WTC11 (cell line): ENCODE results near the gene DARS2.
A peak's percentile ranks its signal among the peaks of the same experiment; 100 is the strongest.

Source experiments
- ATF3 ChIP-seq: sonication (generic); formaldehyde crosslinking; conservative IDR thresholded peaks from 2 replicates; pipeline ENCODE4 v1.8.1; 2022; ENCODE audit warnings: mild to moderate bottlenecking, missing genetic modification reagents
- CREB1 ChIP-seq: sonication (generic); formaldehyde crosslinking; IDR thresholded peaks from 2 replicates; pipeline ENCODE4 v1.8.0; 2023; ENCODE audit warnings: mild to moderate bottlenecking, missing genetic modification reagents
- CTCF ChIP-seq: fragments of 200-600 bp; IDR thresholded peaks from 2 replicates; pipeline ENCODE4 v1.8.0; 2022; ENCODE audit warnings: antibody characterized with exemption
- ELF4 ChIP-seq: sonication (generic); formaldehyde crosslinking; IDR thresholded peaks from 2 replicates; pipeline ENCODE4 v1.8.1; 2022; ENCODE audit warnings: low read depth, mild to moderate bottlenecking, moderate library complexity, missing genetic modification reagents
- EMX1 ChIP-seq: fragments of 250-450 bp; sonication (Bioruptor Pico); IDR thresholded peaks from 2 replicates; pipeline ENCODE4 v1.8.0; 2021; ENCODE audit warnings: mild to moderate bottlenecking
- FOXP4 ChIP-seq: sonication (generic); formaldehyde crosslinking; IDR thresholded peaks from 2 replicates; pipeline ENCODE4 v1.8.0; 2022; ENCODE audit warnings: mild to moderate bottlenecking, missing genetic modification reagents
- MAX ChIP-seq: sonication (generic); formaldehyde crosslinking; IDR thresholded peaks from 2 replicates; pipeline ENCODE4 v1.8.0; 2022; ENCODE audit warnings: mild to moderate bottlenecking, missing genetic modification reagents
- NFYB ChIP-seq: sonication (generic); formaldehyde crosslinking; conservative IDR thresholded peaks from 2 replicates; pipeline ENCODE4 v1.8.0; 2022; ENCODE audit warnings: low read depth, missing genetic modification reagents
- PRDM15 ChIP-seq: sonication (generic); formaldehyde crosslinking; IDR thresholded peaks from 2 replicates; pipeline ENCODE4 v1.8.0; 2022; ENCODE audit warnings: missing genetic modification reagents
- SOX15 ChIP-seq: fragments of 250-450 bp; sonication (Bioruptor Pico); IDR thresholded peaks from 2 replicates; pipeline ENCODE4 v1.9.0; 2021; ENCODE audit warnings: mild to moderate bottlenecking
- TP53 ChIP-seq: sonication (generic); formaldehyde crosslinking; IDR thresholded peaks from 2 replicates; pipeline ENCODE4 v1.8.1; 2023; ENCODE audit warnings: mild to moderate bottlenecking, missing genetic modification reagents
- ZNF138 ChIP-seq: sonication (generic); formaldehyde crosslinking; conservative IDR thresholded peaks from 2 replicates; pipeline ENCODE4 v1.8.1; 2022; ENCODE audit warnings: mild to moderate bottlenecking, moderate library complexity, missing genetic modification reagents

- TF ChIP-seq CTCF (no peak), PRDM15 (CRISPR knock-in tag) (no peak), MAX (CRISPR knock-in tag) (peak; percentile 72), ATF3 (CRISPR knock-in tag) (no peak), SOX15 (no peak), TP53 (CRISPR knock-in tag) (no peak), EMX1 (no peak), ZNF138 (CRISPR knock-in tag) (no peak), FOXP4 (CRISPR knock-in tag) (0 out of 2 replicates have a peak, but pooled peaks have one; percentile 19), CREB1 (CRISPR knock-in tag) (no peak), ELF4 (CRISPR knock-in tag) (no peak), NFYB (CRISPR knock-in tag) (peak; percentile 42; the same call in 1 of the 2 replicates)
Measured at GRCh38 chr1:173824315-173825081, at the start of gene DARS2, which contains the start of gene CENPL.
